ENCODE measurements around the gene GPATCH11. TPM values are rescaled to one million over a fixed set of nuclear protein-coding genes. Genes with fewer than 3 reads are reported as not detected.

Gene GPATCH11
- total RNA-seq, 1 donor, result 8.5 TPM

Other genes starting within 250 kb of the GPATCH11 start
- gene STRN, start 118.0 kb upstream of the GPATCH11 start, total RNA-seq (ENCODE audit: low replicate concordance), result 26.2 and 26.5 TPM in 2 replicates
- gene HEATR5B, start 146 bp upstream of the GPATCH11 start, total RNA-seq (ENCODE audit: low replicate concordance), result 20.6 and 21.1 TPM in 2 replicates
- gene EIF2AK2, start 72.5 kb downstream of the GPATCH11 start, total RNA-seq (ENCODE audit: low replicate concordance), result 38.8 and 53.8 TPM in 2 replicates
- not detected in 2 replicates for gene SULT6B1, start 104.2 kb downstream of the GPATCH11 start, total RNA-seq (ENCODE audit: low replicate concordance)
- gene CEBPZOS, start 112.0 kb downstream of the GPATCH11 start, total RNA-seq (ENCODE audit: low replicate concordance), result 17.7 and 27.6 TPM in 2 replicates
- gene CEBPZ, start 147.1 kb downstream of the GPATCH11 start, total RNA-seq (ENCODE audit: low replicate concordance), result 64.3 and 104 TPM in 2 replicates
- 11.1 and 37.9 TPM in 2 replicates for gene NDUFAF7, start 147.1 kb downstream of the GPATCH11 start, total RNA-seq (ENCODE audit: low replicate concordance)
- gene PRKD3, start 240.3 kb downstream of the GPATCH11 start, total RNA-seq (ENCODE audit: low replicate concordance), result 55.8 and 77.9 TPM in 2 replicates

All from fibroblast of the aortic adventitia (primary cell).